GM19025 (cell line): ENCODE data around the gene CAMTA1.

Experiments
- ATAC-seq: cut with Tn5 transposase; IDR thresholded peaks from one replicate; pipeline ENCODE4 v1.9.1; 2021; ENCODE audit warnings: mild to moderate bottlenecking, low read depth, moderate library complexity; ENCODE audit not compliant: unreplicated experiment

The CAMTA1 gene

DNA sequence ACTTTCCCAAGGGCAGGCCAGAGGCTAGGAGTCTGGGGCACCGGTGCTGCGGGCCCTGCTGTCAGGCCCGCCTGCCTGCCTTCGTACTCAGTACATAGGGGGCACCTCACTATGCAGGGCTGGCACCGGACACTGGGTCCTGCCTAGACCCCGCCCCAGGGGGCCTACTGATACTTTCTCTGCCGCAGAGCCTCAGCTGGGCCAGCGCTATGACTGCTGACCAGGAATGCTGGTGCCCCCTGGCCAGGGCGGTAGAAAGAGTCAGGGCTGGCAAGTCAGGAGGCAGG, 857.1 kb downstream of the CAMTA1 start:
- no peak for ATAC-seq

DNA sequence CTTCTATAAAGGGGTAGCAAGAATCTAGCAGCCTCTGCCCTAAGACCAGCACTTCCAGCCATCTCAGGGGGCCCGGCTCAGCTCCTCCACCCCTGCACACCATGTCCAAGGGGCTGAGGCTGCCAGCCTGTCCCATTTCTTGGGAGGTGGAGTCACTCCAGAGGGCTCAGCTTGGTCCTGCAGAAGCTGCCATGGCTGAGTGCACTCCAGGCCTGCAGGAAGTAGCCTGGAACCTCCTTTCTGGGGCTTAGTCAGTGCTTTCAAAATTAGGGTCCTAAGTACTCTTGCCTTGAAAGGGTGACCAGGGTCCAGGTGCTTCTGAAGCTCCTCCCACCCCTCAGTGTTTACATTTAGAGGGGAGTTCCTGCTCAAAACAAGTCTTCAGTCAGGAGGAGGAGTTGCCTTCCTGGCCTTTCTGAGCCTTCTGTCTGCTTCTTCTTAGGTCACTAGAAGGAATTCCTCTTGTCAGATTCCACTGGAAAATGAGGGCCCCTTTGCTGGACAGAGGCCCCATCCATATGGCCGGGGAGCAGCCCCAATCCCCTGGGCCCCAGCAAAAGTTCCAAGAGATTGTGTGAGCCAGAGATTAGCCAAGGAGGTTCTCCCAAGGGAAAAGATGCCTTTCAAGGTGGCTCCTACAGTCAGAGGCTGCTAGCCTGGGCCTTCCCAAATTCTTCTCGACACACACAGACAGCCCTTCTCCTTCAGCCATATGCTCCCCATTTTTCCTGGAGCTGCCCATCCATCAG, 857.7 kb downstream of the CAMTA1 start:
- ATAC-seq, result no peak

DNA sequence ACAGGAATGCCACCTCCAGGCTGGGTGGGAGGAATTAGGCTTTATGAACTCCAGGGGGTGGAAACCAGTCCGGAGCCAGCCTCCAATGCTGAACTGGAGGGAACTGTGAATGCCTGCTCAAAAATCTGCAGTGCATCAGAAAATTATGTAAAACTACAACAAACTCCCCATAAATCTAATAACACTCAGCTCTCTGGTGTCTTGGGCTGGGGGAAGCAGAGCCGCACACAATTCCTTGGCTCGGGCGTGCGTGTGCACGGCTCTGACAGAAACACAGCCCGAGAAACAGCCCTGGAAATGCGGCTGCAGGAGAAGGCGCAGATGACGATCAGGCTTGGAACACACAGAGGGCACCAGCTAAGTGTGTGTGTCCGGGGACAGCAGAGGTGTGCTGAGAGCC, 858.3 kb downstream of the CAMTA1 start:
- ATAC-seq, result no peak

DNA sequence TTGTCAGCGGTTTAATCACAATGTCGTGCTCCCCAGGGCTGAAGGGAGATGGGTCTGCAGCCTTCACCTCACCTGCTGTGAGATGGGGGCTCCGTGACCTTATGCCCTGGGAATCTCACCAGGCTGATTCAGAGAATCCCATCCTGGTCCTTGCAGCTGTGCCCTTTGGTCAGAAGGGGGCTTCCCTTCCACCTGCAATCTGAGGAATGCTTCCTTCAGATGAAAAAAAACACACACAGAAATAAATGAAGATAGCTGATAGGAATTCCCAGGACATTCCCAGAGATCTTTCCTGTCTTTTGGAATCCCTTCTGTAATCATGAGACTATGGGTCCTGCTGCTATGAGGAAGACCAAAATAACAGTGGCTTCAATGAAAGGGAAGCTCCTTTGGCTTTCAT, 858.8 kb downstream of the CAMTA1 start:
- ATAC-seq, result no peak

DNA sequence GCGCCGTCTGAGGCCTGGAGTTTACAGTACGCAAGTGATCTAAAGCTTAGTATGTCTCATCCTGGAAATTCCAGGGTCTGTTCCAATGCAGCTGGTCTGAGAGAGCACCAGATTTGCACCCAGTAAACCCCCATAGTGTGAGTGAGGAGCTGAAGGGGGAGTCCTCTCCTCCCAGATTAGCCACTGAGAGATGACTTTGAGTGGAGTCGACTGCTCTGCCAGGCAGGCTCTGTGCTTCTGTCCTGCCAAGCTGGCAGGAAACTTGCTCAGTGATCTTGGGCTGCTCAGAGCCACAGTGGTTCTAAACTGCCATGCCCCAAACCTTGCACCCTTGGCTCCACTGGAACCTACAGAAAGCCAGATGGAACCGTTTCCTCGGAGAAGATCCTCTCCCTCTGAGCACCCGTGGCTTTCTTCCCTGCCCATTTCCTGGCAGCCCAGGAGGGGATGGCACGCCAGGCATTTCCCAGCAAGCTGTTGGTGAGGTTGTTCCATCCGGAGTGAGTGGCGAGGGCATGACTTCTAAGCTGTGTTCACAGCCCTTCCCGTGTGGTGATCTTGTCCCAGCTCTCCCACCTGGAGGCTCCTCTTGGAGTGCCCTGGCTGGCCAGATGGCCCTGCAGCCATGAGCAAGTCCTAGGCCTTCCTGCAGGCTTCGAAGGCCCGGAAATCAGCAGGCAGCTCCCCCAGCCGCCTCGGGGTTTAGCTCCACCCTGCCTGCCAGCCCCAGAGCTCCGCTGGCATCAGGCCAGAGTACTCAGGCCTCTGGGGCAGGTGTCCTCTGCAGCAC, 859.9 kb downstream of the CAMTA1 start:
- no peak for ATAC-seq

DNA sequence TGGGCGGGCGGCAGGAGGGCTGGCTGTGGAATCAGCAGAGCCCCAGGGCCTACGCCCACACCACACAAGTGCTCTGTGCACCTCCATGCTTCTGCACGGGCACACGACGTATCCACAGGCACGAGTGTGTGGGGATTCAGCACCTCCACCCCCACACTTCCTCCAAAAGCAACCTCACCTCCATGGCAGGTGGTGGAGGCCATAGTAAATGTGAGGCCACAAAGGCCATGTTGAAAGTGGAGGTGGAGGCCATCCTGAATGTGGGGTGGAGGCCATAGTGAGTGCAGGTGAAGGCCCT, 860.4 kb downstream of the CAMTA1 start:
- ATAC-seq, result no peak

DNA sequence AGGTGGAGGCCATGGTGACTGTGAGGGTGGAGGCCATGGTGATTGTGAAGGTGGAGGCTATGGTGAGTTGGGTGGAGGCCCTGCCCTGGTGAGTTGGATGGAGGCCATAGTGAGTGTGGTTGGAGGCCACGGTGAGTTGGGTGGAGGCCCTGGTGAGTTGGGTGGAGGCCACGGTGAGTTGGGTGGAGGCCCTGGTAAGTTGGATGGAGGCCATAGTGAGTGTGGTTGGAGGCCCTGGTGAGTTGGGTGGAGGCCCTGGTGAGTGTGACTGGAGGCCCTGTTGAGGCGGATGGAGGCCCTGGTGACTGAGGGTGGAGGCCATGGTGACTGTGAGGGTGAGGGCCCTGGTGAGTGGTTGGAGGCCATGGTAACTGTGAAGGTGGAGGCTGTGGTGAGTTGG, 860.9 kb downstream of the CAMTA1 start:
- no peak for ATAC-seq

DNA sequence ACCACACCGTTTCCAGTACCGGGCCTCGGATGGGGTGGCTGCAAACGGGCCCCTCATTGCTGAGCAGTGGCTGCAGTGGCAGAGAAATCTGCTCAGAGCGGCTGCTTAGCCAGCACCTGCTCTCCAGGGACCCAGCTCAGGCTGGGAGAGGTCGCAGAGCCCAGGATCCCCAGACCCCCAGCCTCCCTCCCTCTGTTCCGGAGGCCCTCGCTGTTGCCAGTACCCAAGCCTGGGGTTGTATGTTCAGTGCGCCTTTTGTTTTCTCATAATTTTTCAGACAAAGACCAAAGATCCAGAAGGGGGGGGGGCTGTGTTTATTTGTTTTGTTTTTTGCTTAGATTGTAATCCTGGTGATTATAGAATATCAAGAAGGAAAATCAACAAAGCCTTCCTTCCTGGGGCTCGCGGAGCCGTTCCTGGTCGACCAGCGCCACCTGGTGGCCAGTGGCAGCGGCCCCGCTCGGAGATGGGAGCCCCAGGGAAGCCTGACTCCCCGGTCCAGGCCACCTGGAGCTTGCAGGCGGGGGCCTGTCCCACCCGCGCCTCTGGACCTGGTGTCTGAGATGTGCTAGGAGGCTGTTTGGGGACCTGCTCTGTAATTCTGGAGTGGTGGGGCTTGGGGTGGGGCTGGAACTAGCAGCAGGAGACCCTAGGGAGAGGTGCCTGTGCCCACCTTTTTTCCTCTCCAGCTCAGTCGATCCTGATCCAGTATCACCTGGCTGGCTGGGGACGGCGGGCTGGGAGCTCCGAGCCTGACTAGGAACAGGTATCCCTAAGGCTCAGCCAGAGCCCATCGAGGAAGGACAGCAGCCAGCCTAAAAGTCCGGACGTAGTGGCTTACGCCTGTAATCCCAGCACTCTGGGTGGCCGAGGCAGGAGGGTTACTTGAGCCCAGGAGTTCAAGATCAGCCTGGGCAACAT, 862.0 kb downstream of the CAMTA1 start:
- ATAC-seq, result no peak

DNA sequence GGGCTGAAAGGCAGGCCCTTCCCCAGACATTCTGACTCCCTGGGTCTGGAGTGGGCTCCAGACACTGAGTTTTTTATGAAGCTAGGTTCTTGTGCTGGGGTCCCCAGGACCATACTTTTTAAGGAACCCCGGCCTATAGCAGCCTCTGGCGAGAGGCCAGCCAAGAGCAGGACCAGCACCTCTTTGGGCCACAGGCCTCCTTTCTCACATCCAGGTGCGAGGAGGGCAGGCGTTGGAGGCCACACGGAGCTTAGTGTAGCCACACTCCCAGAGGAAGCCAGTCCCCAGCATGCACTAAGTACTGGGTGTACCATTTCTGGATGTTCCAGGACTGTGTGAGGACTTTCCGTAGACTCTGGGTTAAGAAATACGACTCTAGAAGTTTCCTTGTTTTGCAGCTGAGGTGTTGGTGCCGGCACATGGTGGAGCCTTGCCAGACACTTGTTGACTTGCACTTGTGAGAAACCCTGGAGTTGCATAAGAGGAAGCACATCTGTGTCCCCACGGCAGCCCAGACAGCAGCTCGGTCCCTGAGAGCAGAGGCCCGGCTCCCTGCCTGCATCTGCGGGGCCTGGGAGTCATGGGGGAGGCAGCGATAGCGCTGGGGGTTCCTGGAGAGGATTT, 863.6 kb downstream of the CAMTA1 start:
- no peak for ATAC-seq

DNA sequence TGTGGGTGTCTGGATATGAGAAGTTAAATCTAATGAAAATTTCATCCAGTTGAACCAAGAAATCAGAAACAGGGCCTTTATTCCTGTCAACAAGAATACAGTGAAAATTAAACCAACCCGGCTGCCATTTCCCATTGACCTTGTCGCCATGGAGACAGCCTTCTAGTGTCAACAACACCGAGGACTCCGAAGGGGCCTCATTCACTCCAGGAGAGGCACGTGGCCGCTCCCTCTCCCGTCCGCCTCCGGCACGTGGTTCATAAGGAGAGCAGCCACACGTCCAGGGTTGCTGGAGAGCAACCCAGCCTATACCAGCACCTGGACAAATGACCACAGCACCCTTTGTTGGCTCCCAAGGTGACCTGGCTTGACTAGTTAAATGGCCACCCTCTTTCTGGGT, 865.5 kb downstream of the CAMTA1 start:
- ATAC-seq, result no peak

DNA sequence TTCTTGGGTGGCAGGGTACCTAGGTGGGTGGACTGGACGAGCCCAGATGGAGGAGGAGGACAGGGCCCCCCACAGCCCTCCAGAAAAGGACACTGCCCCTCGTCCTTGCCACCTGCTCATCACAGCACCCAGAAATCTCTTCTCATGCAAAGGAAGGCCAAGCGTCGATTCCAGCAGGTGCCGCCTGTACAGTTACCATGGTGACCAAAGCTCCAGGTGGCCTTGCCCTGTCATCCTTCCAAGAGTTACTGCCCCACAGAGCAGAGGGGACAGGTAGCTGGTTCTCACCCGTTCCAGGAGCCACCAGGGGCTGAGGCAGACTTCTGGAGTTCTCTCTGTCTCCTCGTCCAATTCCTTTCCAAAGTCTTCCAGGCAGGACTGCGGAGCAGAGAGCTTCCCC, 865.9 kb downstream of the CAMTA1 start:
- ATAC-seq, result no peak

DNA sequence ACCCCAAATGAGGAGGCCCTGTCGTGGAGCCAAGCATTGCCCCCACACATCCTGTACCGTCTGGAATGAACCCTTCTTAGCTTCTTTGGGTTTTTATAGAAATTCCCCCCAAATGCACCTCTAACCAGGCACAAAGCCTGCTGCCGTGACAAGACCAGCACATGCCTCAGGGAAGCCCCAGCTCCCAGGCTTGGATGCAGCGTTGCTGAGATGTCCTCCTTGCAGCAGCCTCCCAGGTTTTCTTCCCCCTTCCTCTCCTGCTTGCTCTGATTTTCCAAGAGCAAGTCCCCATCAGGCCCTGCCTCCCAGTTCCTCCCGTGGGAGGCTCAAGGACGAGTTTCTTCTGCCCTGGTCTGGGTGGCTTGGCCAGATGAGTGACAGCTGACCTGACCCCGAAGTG, 866.8 kb downstream of the CAMTA1 start:
- no peak for ATAC-seq

DNA sequence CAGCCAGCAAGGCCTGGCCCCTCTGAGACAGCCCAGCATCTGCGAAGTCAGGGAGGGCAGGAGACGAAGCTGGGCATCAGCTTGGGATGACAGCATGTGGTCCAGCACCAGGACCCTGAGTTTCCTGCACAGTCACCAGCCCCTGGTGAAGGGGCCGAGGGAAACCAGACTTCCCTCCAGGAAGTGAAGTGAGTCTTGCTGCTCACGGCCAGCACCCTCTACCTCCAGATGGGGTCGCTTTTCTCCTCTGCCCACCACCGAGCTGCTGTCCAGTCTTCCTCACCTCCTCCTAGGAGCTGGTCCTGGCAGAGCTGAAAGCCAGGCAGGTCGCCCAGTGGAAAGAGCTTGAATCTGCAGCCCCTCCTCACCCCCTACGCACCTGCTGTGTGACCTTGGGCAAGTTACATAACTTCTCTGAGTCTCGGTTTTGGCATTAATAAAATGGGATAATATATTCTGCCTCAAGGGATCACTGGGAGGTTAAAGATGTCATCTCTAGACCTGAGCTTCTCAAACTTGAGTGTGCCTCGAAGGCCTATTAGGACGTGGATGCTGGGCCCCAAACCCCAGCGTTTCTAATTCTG, 867.4 kb downstream of the CAMTA1 start:
- ATAC-seq, result no peak

DNA sequence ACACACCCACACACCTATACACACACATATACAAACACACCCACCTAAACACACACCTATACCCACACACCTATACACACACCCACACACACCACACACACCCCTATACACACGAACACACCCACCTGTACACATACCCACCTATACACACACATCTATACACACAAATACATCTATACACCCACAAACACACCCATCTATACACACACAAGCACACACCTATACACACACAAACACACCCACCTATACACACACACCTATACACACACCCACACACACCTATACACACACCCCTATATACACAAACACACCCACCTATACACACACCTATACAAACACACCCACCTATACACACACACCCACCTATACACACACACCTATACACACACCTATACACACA, 869.5 kb downstream of the CAMTA1 start:
- no peak for ATAC-seq

DNA sequence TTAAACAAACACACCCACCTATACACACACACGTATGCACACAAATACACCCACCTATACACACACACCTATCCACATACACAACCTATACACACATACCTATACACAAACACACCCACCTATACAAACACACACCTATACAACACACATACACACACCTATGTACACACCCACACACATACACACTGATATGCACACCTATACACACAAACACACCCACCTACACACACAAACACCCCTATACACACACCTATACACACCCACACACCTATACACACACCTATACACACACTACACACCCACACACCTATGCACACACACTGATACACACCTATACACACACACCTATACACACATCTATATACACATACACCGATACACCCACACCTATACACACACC, 870.1 kb downstream of the CAMTA1 start:
- no peak for ATAC-seq

DNA sequence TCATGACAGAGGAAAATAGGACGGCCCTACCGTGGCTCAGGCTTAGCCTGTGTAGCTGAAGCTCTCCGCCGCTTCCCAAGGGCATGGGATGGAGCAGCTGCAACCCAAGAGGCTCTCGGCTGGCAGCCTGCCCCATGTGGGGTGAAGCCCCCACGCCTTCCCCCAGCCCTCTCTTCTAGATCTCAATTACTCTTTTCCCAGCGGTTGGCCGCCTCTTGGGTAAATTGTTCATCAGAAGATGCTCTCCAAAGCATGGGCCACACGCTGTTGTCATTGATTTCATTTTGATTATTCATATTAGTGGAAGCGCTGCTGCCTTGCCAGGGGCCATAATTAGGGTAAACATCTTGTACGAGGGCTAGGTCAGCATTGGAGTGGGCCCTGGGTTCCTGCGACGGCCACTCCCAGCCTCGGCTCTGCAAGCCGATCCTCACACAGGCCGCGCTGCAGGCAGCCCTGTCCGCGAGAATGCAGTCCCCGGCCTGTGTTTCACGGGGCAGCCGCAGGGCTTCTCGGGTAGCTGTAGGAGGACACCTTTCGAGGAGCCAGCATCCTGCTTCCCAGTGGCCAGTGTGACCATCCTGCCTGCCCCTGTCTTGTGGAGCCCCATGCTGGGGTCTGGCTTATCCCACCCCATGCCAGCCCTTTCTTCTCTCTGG, 871.4 kb downstream of the CAMTA1 start:
- ATAC-seq, result no peak

DNA sequence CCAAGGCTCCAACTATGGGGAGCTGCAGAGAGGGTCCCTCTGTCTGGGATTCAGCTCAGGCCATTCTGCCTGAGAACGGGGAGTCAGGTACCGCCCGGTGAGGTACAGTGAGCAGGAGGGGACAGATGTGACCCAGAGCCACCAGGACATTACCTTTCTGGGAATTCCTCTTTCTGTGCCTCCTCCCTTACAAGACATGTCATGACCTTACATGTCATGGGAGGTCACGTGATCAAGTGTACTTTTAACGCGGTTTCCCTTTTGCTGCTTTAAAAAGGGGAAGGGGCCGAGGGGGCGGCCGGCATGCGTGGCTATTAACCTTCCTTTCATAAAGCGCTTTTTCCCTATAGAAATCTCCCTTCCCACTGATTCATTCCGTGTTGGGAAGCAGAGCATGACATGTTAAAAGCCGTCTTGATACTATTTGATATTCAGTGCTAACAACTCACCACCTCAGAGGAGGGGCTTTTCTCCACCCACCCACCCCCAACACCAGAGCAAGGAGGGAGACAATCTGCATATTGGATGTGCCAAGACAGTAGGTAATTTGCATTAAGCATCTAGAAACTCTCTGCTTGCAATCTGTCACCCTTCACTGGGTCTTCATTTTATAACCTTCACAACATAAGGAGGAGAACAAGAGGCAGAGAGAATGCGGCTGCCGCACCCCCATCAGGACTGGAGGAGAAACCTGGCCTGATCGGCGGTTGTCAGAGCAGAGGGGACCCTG, 872.2 kb downstream of the CAMTA1 start:
- ATAC-seq, result no peak

DNA sequence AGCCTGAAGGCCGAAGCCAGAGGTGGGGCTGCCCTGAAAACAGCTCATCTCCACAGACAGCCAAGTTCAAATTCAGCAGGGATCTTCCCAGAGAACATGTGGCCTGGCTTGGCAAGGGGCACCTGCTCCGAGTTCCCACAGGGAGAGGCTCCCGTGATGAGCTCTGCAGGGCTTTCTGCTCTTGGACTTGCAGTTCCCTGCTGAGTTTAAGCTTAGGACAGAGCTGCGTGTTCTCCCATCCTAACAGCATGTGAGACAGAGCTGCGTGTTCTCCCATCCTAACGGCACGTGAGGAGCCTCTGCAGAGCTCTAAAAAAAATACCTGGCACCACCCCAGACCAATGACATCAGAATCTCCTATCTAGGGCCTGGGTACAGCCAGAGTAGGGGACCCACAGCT, 872.8 kb downstream of the CAMTA1 start:
- ATAC-seq, result no peak

DNA sequence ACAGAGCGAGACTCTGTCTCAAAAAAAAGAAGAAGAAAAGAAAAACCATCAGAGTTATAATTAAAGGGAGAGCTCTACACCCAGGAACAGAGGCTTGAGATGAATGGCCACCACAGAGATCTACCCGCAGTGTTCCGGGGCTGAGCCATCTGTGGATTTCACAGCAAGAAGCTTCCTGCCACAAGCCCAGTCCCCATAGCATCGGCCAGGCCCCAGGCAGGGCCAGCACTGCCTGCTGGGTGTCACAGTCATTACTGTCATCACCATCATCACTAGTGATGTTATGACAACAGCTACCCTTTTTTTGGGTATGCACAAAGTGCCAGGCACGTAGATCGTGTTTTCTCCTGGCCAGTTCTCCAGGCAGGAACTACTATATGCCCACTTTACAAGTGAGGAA, 874.3 kb downstream of the CAMTA1 start:
- no peak for ATAC-seq
